ENCODE data around the gene TBC1D8. TPM values are rescaled to one million over a fixed set of nuclear protein-coding genes. Genes with fewer than 3 reads are reported as not detected.

The TBC1D8 gene
- total and polyA plus RNA-seq, 9 of the 15 experiments (the other 6 are each of a cell fraction or from before 2014, with no cell fraction given) = 0.36 to 1.3 (median 0.82) TPM

DNA sequence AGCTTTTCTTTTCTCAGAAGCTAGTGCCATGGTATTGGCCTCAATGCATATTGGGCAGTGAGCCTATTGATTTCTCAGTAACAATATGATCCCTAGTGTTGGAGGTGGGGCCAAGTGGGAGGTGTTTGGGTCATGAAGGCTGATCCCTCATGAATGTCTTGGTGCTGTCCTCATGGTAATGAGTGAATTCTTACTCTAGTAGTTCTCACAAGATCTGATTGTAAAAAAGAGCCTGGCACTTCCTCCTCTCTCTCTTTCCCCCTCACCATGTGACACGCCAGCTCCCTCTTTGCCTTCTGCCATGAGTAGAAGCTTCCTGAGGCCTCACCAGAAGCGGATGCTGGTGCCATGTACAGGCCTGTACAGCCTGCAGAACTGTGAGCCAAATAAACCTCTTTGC lies 12.8 kb upstream of the TBC1D8 start:
- WGBS (ENCODE audit: insufficient coverage, low coverage, missing lambda C conversion rate) = 11% methylated on average over 2 of the region's 2 CpGs
- CTCF ChIA-PET (ENCODE audit: low intra/inter-chr PET ratio) = no interaction called here
- DNase-seq (ENCODE audit: extremely low read depth in 1 of 4, low spot score in 3 of 4) (no peak), FAIRE-seq (no peak), ATAC-seq (no peak)
- H3K79me2 ChIP-seq (ENCODE audit: control insufficient read depth, insufficient read depth, low read length) = no peaks in the 10 kb centered on the region
- no peak overlapping the region for H3K4me2 ChIP-seq (ENCODE audit: insufficient read depth, low read length)
- no peak overlapping the region for H3K27ac ChIP-seq (ENCODE audit: extremely low read depth, low read depth, low read length)
- no peak overlapping the region for H2AFZ ChIP-seq (ENCODE audit: low read depth, low read length)
- H3K4me1 ChIP-seq (replicated peaks in 1 of 2; ENCODE audit: control insufficient read depth in 2 of 2, insufficient read depth in 2 of 2, low read length in 2 of 2) = no peaks in the 10 kb centered on the region; a peak in 1 of 5 replicates
- no peak overlapping the region for H3K9ac ChIP-seq (ENCODE audit: insufficient read depth in 1 of 2, low read depth in 2 of 2, low read length in 2 of 2)
- H3K4me3 ChIP-seq = no peak overlapping the region
- TF ChIP-seq NCOR1 (IDR thresholded peaks at IDR 0.05) (no peak), ZNF766 (CRISPR knock-in tag; conservative IDR thresholded peaks at IDR 0.05) (0 out of 2 replicates have a peak, but pooled peaks have one; percentile 22)
- POLR2A ChIA-PET = no interaction called here
- peaks cover 7 to 9% of the 10 kb centered on the region in 2 experiments; a peak in 3 of 5 replicates for H3K27me3 ChIP-seq (ENCODE audit: control insufficient read depth in 2 of 2, insufficient read depth in 2 of 2, low read length in 2 of 2)
- H3K9me1 ChIP-seq (ENCODE audit: control insufficient read depth, insufficient read depth, low read length) = no peaks in the 10 kb centered on the region
- no TSS peak for BruUV-seq (replicated peaks)
- H3K36me3 ChIP-seq (ENCODE audit: control insufficient read depth, insufficient read depth, low read length) = no peaks in the 10 kb centered on the region
- no peaks in the 10 kb centered on the region for H4K20me1 ChIP-seq (replicated peaks; ENCODE audit: control insufficient read depth, insufficient read depth, low read length)
- no peaks in the 10 kb centered on the region for H3K9me3 ChIP-seq (replicated peaks; ENCODE audit: control insufficient read depth, insufficient read depth, low read depth, low read length)
- intact Hi-C loops (cut with micrococcal nuclease) = no loop called here
- in situ Hi-C loops (cut with MboI) = no loop called here

DNA sequence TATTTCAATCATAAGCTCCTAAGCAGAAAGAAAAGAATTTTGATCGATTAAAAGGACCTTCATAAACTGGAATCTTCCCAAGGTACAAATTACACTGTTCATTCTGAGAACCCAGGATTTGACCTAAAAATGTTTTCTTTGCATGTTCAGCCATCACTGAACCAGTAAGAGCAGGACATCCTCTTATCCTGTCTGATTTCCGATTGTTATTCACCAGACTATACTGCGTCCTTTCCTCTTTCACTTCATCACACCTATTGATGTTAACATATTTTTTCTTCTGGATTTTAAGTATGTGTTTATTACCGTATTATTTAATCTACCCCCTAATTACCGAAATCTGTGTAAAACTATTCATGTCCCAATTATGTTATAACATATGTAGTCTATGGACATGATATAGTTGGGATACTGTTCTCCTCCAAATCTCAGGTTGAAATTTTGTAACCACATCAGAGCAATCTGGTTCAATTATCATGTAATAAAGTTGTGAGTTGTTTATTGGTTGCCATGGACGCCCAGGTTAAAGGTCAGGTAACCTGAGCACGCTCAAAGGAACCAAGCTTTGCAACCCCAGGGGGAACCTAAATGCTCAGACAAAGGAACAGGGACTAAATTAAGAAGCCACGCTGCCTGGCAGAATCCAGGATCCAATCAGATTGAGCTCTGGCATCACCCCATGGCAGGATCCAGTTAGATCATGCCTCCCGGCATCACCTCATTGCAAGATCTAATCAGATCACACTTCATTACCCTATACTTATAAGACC lies 11.6 kb upstream of the TBC1D8 start:
- ChIA-PET POLR2A (interaction anchor here (0.6 kb wide), 1 partner anchor 618 kb away, joined by 3 read pairs; no protein-coding TSS in a partner anchor), CTCF (ENCODE audit: low intra/inter-chr PET ratio) (no interaction called here)
- Histone ChIP-seq H3K4me2 (ENCODE audit: insufficient read depth, low read length) (no peak overlapping the region), H3K4me1 (replicated peaks in 1 of 2; ENCODE audit: control insufficient read depth in 2 of 2, insufficient read depth in 2 of 2, low read length in 2 of 2) (no peaks in the 10 kb centered on the region; a peak in 1 of 5 replicates), H2AFZ (ENCODE audit: low read depth, low read length) (no peak overlapping the region), H4K20me1 (replicated peaks; ENCODE audit: control insufficient read depth, insufficient read depth, low read length) (no peaks in the 10 kb centered on the region), H3K9me3 (replicated peaks; ENCODE audit: control insufficient read depth, insufficient read depth, low read depth, low read length) (no peaks in the 10 kb centered on the region), H3K4me3 (no peak overlapping the region), H3K9ac (ENCODE audit: insufficient read depth in 1 of 2, low read depth in 2 of 2, low read length in 2 of 2) (no peak overlapping the region), H3K27me3 (ENCODE audit: control insufficient read depth in 2 of 2, insufficient read depth in 2 of 2, low read length in 2 of 2) (peaks cover 9% of the 10 kb centered on the region in 2 experiments; a peak in 3 of 5 replicates), H3K36me3 (ENCODE audit: control insufficient read depth, insufficient read depth, low read length) (no peaks in the 10 kb centered on the region), H3K27ac (ENCODE audit: extremely low read depth, low read depth, low read length) (no peak overlapping the region), H3K9me1 (ENCODE audit: control insufficient read depth, insufficient read depth, low read length) (no peaks in the 10 kb centered on the region), H3K79me2 (ENCODE audit: control insufficient read depth, insufficient read depth, low read length) (no peaks in the 10 kb centered on the region)
- DNase-seq (ENCODE audit: extremely low read depth in 1 of 4, low spot score in 3 of 4) (no peak), ATAC-seq (no peak), FAIRE-seq (no peak)
- 2% methylated on average over 9 of the region's 9 CpGs for WGBS (ENCODE audit: insufficient coverage, low coverage, missing lambda C conversion rate)
- no TSS peak for BruUV-seq (replicated peaks)
- in situ Hi-C loops (cut with MboI) = no loop called here
- intact Hi-C loops (cut with micrococcal nuclease) = no loop called here
- TF ChIP-seq NR2C2 (CRISPR knock-in tag; IDR thresholded peaks at IDR 0.05) (no peak), NR2C2 (tag; IDR thresholded peaks at IDR 0.05) (peak; percentile 57; the same call in 1 of the 2 replicates), PRPF4 (IDR thresholded peaks at IDR 0.05; ENCODE audit: insufficient read depth, low read depth, low read length, poor library complexity, severe bottlenecking) (no peak), ASH1L (IDR thresholded peaks at IDR 0.05; ENCODE audit: borderline replicate concordance, low read depth, partially characterized antibody) (no peak), ZNF316 (IDR thresholded peaks at IDR 0.05) (no peak), NR2C1 (IDR thresholded peaks at IDR 0.05) (peak; percentile 53), NR2C1 (tag; IDR thresholded peaks at IDR 0.05) (peak; percentile 51), WHSC1 (IDR thresholded peaks at IDR 0.05; ENCODE audit: low read length) (no peak)
- TF ChIP-seq, protein P1, sequence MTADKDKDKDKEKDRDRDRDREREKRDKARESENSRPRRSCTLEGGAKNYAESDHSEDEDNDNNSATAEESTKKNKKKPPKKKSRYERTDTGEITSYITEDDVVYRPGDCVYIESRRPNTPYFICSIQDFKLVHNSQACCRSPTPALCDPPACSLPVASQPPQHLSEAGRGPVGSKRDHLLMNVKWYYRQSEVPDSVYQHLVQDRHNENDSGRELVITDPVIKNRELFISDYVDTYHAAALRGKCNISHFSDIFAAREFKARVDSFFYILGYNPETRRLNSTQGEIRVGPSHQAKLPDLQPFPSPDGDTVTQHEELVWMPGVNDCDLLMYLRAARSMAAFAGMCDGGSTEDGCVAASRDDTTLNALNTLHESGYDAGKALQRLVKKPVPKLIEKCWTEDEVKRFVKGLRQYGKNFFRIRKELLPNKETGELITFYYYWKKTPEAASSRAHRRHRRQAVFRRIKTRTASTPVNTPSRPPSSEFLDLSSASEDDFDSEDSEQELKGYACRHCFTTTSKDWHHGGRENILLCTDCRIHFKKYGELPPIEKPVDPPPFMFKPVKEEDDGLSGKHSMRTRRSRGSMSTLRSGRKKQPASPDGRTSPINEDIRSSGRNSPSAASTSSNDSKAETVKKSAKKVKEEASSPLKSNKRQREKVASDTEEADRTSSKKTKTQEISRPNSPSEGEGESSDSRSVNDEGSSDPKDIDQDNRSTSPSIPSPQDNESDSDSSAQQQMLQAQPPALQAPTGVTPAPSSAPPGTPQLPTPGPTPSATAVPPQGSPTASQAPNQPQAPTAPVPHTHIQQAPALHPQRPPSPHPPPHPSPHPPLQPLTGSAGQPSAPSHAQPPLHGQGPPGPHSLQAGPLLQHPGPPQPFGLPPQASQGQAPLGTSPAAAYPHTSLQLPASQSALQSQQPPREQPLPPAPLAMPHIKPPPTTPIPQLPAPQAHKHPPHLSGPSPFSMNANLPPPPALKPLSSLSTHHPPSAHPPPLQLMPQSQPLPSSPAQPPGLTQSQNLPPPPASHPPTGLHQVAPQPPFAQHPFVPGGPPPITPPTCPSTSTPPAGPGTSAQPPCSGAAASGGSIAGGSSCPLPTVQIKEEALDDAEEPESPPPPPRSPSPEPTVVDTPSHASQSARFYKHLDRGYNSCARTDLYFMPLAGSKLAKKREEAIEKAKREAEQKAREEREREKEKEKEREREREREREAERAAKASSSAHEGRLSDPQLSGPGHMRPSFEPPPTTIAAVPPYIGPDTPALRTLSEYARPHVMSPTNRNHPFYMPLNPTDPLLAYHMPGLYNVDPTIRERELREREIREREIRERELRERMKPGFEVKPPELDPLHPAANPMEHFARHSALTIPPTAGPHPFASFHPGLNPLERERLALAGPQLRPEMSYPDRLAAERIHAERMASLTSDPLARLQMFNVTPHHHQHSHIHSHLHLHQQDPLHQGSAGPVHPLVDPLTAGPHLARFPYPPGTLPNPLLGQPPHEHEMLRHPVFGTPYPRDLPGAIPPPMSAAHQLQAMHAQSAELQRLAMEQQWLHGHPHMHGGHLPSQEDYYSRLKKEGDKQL (CRISPR knock-in tag; IDR thresholded peaks at IDR 0.05; ENCODE audit: borderline replicate concordance) = no peak

Measured in K562 (cell line).